Prostate gland (tissue), 2 donors: ENCODE results near the gene RBKS. TPM values are rescaled to one million over a fixed set of nuclear protein-coding genes. Genes with fewer than 3 reads are reported as not detected.

Experiments used
- DNase-seq: peaks from one replicate; pipeline ENCODE4 v3.0.0-alpha.2; 2019; ENCODE audit warnings: low spot score
- H3K27ac ChIP-seq, 2 donors: fragments of 200-600 bp; sonication (generic); 2 replicates each; pipeline ENCODE4 v1.5.1; 2017 to 2019
- H3K27me3 ChIP-seq: fragments of 200-600 bp; sonication (generic); replicated peaks from 2 replicates; pipeline ENCODE4 v1.5.1; 2019; ENCODE audit not compliant: insufficient read depth
- H3K36me3 ChIP-seq, 2 donors: fragments of 200-600 bp; sonication (generic); 1 replicate in 1 of 2; 2 replicates in 1 of 2; pipeline versions ENCODE4 v1.5.1 to v1.8.1; 2017 to 2019
- H3K4me1 ChIP-seq: fragments of 200-600 bp; sonication (generic); replicated peaks from 2 replicates; pipeline ENCODE4 v1.5.1; 2019
- H3K4me3 ChIP-seq, 2 donors: fragments of 200-600 bp; sonication (generic); 2 replicates each; pipeline ENCODE4 v1.5.1; 2017 to 2019
- H3K9me3 ChIP-seq: fragments of 200-600 bp; sonication (generic); 2 replicates; pipeline ENCODE4 v1.5.1; 2017
- POLR2A ChIP-seq: fragments of 450-650 bp; IDR thresholded peaks from one replicate; pipeline ENCODE4 v1.6.1; 2016; ENCODE audit warnings: antibody characterized with exemption, mild to moderate bottlenecking
- POLR2AphosphoS5 ChIP-seq: sonication (generic); formaldehyde crosslinking; IDR thresholded peaks from one replicate; pipeline ENCODE4 v1.6.1; 2017; ENCODE audit warnings: antibody characterized with exemption
- WGBS: methylation state at CpG from one replicate; pipeline ENCODE4 v1.1.5; 2018; 5-methylcytosine and 5-hydroxymethylcytosine counted together
- intact Hi-C: fragments of 100-400 bp; cut with DNase I; formaldehyde crosslinking; loops from one replicate; pipeline ENCODE4 v1.14.2; 2022
- total RNA-seq, 2 donors: library from RNA; depleted of rRNA; stranded (reverse); fragments of >200 nt; gene quantifications; one replicate each; pipeline ENCODE4 v1.1.0, GENCODE V29; 2016
- TF ChIP-seq, protein P1 (sequence below), 4 experiments: fragments of 200-600 bp in 2 of 4; fragments of 450-650 bp in 2 of 4; sonication (generic) in 2 of 4; IDR thresholded peaks; 1 replicate in 3 of 4; 2 replicates in 1 of 4; pipeline ENCODE4 v1.5.1; 2016 to 2019; ENCODE audit warnings: antibody characterized with exemption in 4 of 4, mild to moderate bottlenecking in 2 of 4, moderate library complexity in 2 of 4

RBKS gene
- total RNA-seq, 2 donors from 2014 or later: 1.6 to 1.8 TPM

GRCh38 chr2:27810455-27810854 is 79.7 kb downstream of the RBKS start:
- TF ChIP-seq POLR2AphosphoS5 (no peak), POLR2A (no peak)
- TF ChIP-seq, protein P1, sequence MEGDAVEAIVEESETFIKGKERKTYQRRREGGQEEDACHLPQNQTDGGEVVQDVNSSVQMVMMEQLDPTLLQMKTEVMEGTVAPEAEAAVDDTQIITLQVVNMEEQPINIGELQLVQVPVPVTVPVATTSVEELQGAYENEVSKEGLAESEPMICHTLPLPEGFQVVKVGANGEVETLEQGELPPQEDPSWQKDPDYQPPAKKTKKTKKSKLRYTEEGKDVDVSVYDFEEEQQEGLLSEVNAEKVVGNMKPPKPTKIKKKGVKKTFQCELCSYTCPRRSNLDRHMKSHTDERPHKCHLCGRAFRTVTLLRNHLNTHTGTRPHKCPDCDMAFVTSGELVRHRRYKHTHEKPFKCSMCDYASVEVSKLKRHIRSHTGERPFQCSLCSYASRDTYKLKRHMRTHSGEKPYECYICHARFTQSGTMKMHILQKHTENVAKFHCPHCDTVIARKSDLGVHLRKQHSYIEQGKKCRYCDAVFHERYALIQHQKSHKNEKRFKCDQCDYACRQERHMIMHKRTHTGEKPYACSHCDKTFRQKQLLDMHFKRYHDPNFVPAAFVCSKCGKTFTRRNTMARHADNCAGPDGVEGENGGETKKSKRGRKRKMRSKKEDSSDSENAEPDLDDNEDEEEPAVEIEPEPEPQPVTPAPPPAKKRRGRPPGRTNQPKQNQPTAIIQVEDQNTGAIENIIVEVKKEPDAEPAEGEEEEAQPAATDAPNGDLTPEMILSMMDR (IDR thresholded peaks at IDR 0.05): no peak
- intact Hi-C loops: no loop called here
- no peaks in the 10 kb centered on the region for H3K27me3 ChIP-seq
- 87% methylated on average over 3 of the region's 3 CpGs for WGBS
- no peak overlapping the region for H3K27ac ChIP-seq
- H3K9me3 ChIP-seq: no peaks in the 10 kb centered on the region
- H3K4me3 ChIP-seq: no peak overlapping the region
- H3K36me3 ChIP-seq: no peaks in the 10 kb centered on the region
- no peak for DNase-seq
- H3K4me1 ChIP-seq: no peaks in the 10 kb centered on the region

DNA sequence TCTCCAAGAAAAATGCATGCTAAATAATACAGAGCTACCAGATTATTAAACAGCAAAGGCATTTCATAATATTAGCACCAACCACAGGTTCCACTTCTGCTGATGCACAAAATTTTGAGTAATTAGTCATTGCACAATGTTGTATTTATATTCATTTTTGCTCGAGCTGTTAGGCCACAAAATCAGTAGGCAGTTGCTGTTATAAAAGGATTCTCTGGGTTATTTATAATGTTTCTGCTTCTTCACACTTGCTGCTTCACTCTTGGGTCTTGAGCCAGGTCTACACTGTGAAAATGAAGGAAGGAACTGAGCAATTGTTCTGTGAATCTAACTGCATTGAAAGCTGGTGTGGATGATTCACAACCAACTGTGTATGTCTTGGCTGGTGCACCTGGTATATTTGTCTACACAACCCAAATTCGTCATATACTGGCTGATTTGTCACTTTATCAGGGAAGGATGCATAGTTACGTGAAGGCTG is 80.4 kb downstream of the RBKS start:
- H3K4me3 ChIP-seq: no peak overlapping the region
- 40% methylated on average over 3 of the region's 3 CpGs for WGBS
- no peaks in the 10 kb centered on the region for H3K9me3 ChIP-seq
- TF ChIP-seq POLR2AphosphoS5 (no peak), POLR2A (no peak)
- TF ChIP-seq, protein P1 (IDR thresholded peaks at IDR 0.05): no peak
- intact Hi-C loops: no loop called here
- DNase-seq: no peak
- H3K4me1 ChIP-seq: no peaks in the 10 kb centered on the region
- H3K27me3 ChIP-seq: no peaks in the 10 kb centered on the region
- H3K36me3 ChIP-seq: no peaks in the 10 kb centered on the region
- no peak overlapping the region for H3K27ac ChIP-seq

GRCh38 chr2:27808984-27809383 is 81.2 kb downstream of the RBKS start:
- Histone ChIP-seq H3K27me3 (no peaks in the 10 kb centered on the region), H3K27ac (no peak overlapping the region), H3K4me1 (no peaks in the 10 kb centered on the region), H3K4me3 (no peak overlapping the region), H3K9me3 (no peaks in the 10 kb centered on the region), H3K36me3 (no peaks in the 10 kb centered on the region)
- DNase-seq: no peak
- intact Hi-C loops: no loop called here
- 100% methylated on average over 3 of the region's 3 CpGs for WGBS
- TF ChIP-seq, protein P1 (IDR thresholded peaks at IDR 0.05): no peak
- TF ChIP-seq POLR2A (no peak), POLR2AphosphoS5 (no peak)

DNA sequence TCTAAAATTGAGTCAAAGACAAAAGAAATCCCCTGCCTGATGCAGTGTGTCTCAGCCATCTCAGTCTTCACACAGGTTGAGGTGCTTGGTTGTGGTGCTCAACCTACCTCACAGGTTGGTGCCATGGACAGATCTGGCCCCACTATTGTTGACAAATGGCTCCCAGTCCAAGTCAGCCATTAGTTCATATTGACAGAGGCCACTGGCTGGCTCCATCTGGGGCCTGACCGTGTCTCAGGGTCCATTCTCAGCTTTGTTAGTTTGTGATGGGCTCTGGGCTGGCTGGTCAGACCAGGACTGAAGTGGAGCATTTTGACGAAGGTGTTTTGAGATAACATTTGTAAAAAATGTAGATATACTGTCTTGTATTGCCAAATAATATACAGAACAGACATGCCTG is 81.8 kb downstream of the RBKS start:
- Histone ChIP-seq H3K9me3 (no peaks in the 10 kb centered on the region), H3K4me3 (no peak overlapping the region), H3K36me3 (no peaks in the 10 kb centered on the region), H3K27me3 (no peaks in the 10 kb centered on the region), H3K27ac (no peak overlapping the region), H3K4me1 (no peaks in the 10 kb centered on the region)
- no peak for DNase-seq
- TF ChIP-seq POLR2AphosphoS5 (no peak), POLR2A (no peak)
- TF ChIP-seq, protein P1 (IDR thresholded peaks at IDR 0.05): no peak
- WGBS: 95% methylated on average over 2 of the region's 2 CpGs
- intact Hi-C loops: no loop called here

DNA sequence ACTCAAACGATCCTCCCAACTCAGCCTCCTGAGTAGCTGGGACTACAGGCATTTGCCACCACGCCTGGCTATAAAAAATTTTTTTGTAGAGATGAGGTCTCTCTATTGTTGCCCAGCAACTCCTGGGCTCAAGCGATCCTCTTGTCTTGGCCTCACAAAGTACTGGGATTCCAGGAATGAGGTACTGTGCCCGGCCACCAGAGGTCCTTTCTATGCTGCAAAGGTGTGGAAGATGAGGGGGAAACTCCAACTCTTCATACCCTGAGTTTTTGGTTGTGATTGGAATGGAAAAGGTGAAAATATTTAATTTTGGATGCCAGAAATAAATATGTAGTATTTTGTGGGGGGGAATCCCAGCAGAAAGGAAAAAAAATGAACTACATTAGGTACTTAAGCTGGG is 82.7 kb downstream of the RBKS start:
- no peaks in the 10 kb centered on the region for H3K27me3 ChIP-seq
- H3K9me3 ChIP-seq: no peaks in the 10 kb centered on the region
- H3K27ac ChIP-seq: no peak overlapping the region
- peak; percentile 46 for DNase-seq
- H3K4me1 ChIP-seq: no peaks in the 10 kb centered on the region
- intact Hi-C loops: no loop called here
- TF ChIP-seq POLR2AphosphoS5 (peak; percentile 18), POLR2A (no peak)
- TF ChIP-seq, protein P1 (IDR thresholded peaks at IDR 0.05): peak in 3 of 4 experiments; percentile 46 to 67 (median 54)
- no peaks in the 10 kb centered on the region for H3K36me3 ChIP-seq
- 59% methylated on average over 4 of the region's 4 CpGs for WGBS
- no peak overlapping the region for H3K4me3 ChIP-seq
